ENCODE data around the gene RDH16.
"Not testable (repeated sequence)": the region's sequence is repeated elsewhere in the genome, so short reads cannot be mapped to it uniquely, and the experiment has no call there.

Gene RDH16

GRCh38 chr12:56916296-56916995, 41.0 kb downstream of the RDH16 start:
- DNase-seq: no peak

GRCh38 chr12:56914724-56915123, 42.7 kb downstream of the RDH16 start:
- no peak for DNase-seq

GRCh38 chr12:56914256-56914655, 43.2 kb downstream of the RDH16 start:
- DNase-seq: no peak

GRCh38 chr12:56909403-56909802, 48.0 kb downstream of the RDH16 start:
- not testable (repeated sequence) for DNase-seq

GRCh38 chr12:56908136-56908535, 49.3 kb downstream of the RDH16 start:
- no peak for DNase-seq

GRCh38 chr12:56905852-56906251, 51.6 kb downstream of the RDH16 start:
- DNase-seq: no peak

- DNase-seq: no peak
Observed at GRCh38 chr12:56903374-56903773, 54.0 kb downstream of the RDH16 start.

All from NCI-H510A (cell line).